HG03103 (cell line): ENCODE data around the gene SPATS2L.
A peak's percentile ranks its signal among the peaks of the same experiment; 100 is the strongest.

Experiments
- ATAC-seq: cut with Tn5 transposase; IDR thresholded peaks from one replicate; pipeline ENCODE4 v1.9.1; 2021; ENCODE audit warnings: low read depth; ENCODE audit not compliant: unreplicated experiment

Gene SPATS2L

DNA sequence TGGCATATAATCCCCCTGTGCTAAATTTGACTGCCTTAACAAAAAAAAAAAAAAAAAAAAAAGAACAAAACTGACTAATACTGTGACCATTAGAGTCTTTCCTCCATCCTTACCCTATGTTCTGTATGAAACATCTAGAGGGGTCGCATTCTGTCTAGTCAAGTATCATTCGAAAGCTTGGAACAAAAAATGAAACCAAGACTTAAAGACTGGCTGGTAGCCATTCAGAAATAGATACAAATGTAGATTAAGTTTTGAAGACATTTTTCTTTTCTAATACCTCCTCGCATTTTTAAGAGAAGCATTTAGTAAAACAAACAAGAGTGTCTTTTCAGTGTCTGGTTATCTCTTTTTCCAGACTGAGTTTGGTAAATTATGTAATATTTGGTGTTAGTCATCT, 66.7 kb downstream of the SPATS2L start:
- no peak for ATAC-seq

DNA sequence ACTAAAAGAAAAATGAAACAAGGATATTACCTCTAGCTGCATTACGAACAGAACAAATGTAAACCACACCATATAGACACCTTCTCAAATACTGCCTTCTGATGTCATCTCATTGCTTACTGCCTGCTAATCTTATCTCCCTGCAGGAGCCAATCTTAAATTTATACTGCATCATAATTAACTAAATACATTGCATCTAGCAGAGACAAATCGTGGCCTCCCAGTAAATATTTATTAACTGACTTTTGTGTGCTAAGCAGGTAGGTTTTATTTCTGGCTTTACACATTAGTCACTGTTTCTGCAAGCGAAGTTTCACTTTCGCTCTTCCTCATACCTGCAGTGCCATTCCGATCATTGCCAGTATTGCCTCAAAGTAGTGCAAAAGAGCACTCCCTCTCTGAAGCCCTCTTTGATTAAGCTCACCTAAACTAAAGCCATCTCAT, 67.5 kb downstream of the SPATS2L start:
- ATAC-seq, result peak; percentile 92

DNA sequence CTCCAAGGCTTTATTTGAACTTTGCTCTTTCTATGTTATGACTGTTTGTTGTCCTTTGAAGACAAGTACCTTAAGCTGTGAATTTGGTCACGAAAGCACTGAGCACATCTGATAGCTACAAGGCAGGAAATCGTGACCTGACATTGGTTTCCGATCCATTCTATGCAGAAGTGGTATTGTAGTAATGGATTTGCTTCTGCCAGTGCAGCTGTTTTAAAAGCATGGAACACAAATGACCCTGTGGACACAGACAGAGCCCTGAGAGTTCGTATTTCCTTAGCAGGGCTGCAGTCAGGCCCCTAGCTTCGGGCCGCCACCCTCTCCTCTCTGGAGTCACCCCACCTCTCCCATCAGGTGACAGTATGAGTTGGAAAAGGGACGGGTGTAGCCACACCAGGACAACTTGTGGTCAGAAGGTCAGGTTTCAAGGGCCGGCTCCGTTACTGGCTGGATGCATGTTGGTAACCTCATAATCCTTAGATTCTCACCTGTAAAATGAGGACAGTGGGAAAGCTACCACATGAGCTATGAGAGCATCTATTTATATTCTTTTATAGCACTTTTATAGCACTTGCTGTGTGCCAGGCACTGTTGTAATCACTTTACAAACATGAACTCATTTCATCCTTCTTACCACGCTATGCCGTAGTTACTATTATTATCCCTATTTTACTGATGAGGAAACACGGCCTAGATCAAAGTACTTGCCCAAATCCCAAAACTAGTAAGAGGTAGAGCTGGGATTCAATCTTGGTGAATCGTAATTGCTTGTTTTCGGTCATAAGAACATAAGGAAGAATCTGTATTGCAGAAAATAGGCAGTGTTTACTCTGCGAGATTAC, 70.2 kb downstream of the SPATS2L start:
- no peak for ATAC-seq

DNA sequence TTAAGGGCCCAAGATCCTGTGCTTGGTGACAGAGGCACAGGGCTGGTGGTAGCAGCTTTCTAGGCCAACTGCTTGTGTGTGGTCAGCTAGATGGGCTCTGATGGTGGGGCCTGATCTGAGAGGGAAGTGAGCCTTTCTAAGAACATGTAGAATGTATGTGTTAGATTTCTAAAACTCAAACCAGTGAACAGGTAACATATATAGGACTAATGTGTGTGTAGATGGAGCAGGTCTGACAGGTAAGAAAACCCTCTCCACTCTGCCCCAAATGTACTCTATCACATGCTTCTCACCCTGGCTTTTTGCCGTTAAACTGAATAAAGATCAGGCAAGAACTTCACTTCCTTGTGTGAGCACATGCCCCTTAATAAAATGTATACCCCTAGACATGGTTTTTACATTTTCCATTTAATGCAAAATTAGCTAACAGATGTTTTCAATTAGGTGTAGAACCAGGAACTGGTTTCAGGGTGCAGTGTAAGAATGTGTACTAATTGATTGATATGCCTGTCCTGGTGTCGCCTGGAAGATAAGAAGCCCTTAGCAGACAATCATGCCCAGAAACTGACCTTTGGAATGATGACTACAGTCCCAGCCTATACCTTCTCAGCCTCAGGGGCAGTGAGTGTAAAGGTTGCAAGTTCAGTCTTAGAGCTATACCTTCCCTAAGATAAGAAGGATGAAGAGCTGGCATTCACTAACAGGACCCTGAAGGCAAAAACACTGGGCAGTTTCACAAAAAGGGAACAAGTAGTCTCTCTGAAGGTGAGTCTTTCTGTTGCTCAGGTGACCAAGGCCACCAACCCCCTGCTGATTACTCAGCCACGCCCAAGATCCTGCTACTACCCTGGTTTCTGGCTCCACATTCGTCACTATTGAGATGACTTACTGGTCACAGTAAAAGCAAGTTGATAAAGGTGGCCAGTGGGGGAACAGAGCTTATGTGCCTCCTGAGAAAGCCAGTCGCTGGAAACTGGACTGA, 71.2 kb downstream of the SPATS2L start:
- no peak for ATAC-seq

DNA sequence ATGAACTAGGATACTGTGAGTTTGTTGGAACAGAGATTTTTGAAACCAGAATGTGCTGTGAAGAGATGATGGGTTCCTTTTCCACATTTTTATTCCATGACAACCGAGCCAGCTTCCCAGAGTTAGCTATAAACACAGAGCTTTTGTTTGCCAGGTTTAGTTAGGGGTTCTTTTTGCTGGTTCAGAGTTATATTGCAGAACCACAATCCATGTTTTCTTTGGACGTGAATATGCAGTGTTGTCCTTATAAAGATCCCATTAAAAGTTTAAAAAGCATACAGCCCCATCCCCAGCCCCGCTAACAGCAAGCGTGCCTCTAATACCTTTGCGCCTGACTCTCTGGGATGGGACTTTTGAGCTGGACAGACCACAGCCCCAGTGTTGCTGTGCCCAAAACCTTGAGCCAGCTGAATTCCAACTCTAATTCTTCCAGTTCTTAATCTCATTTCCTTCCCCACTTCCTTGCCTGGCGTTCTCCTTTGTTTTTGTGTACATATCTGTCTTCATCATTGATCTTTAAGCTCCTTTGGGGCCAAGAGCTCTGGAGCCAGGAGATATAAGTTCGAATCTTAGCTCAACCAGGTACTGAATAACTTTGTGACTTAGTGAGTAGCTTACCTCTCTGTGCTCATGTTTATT, 72.3 kb downstream of the SPATS2L start:
- ATAC-seq, result no peak

DNA sequence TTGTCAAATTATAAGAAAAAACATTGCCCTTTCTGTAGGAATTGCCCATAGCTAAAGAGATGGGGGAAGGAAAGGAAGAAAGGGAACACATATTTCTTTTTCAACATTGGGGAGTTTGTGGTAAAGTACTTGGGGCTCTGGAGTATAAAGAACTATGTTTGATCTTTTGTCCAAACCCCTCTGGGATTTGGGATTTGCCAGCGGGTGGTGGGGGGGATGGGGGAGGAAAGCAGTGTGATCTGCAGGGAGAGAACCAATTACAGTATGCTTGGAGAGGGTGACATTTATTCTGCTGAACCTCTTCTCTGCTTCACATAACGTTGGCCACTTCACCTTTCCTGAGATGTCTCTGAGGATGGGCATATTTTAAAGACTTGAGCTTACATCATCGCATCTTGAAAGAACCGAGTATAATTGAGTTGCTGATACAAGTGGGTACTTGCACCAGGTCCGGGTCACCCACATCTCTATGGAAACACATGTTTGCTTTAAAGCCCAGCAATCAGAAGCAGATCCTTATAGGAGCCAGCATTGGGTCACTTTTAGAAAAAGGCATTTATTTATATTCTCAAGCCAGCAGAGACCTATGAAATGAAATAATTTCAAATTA, 73.1 kb downstream of the SPATS2L start:
- ATAC-seq, result no peak

DNA sequence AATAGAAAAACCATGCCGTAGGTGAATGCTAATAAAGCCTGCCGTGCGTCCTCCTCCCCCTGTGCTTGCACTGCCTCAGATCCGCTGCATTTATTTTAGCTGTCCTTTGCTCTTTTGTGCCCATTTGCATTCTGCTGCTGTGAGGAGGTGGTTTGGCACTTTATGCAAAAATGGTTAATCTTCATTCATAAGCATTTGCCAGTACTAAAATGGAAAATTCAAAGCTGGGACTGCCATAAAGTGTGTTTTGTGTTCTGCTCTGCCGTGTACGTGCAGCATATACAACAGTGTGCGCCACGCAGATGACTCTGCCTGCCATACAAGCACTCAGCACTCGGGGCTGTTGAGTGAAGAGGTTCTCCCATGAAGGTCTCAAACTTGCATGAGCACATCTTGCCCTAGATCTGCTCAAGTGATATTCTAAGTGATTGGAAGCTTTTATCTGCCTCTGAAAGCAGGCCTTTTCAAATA, 73.6 kb downstream of the SPATS2L start:
- no peak for ATAC-seq

DNA sequence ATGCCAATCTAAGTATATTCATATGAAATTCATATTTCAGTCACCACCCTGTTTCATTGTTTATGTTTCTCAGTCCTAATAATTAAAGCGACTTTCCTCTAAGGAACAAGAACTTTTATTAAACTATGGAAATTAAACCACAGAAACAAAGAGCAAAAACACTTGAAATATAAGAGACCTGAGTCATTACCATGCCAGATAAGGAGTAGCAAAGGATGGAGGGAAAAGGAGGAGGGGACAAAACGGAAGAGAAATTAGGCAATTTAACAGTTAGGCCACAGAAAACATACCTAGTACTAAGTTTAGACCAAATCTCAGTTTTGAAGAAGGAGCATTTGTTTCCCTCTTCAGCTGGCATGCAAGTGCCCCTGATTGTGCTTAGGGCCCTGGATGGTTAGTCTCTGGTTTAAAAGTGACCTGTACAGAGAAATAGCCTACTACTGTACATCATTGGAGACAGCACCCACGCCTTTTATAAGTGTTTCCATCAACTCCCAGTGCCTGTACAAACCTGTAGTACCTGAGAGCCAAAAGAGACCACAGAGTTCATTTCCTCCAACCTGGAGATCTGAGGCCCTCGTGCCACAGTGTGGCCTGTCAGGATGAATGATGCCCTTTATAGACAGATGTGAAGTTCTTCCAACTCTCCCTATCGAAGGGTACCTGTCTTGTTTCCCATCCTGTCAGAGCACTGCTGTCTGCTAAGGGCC, 74.5 kb downstream of the SPATS2L start:
- ATAC-seq, result no peak

DNA sequence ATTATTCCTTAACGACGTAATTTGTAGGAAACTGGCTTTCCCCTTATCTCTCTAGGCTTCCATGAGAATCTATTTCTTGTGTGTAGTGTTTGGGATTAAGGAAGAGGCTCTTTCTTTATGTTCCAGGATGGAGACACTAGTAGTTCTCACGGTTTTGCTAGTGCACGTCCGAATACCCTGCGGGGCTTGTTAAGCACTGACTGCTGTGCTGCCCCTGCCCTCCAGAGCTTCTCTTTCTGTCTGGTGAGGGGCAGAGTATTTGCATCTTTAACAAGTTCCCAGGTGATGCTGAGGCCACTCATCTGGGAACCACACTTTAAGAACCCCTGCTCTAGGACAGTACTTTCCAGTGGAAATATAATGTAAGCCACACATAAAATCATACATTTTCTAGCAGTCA, 76.4 kb downstream of the SPATS2L start:
- ATAC-seq, result no peak

DNA sequence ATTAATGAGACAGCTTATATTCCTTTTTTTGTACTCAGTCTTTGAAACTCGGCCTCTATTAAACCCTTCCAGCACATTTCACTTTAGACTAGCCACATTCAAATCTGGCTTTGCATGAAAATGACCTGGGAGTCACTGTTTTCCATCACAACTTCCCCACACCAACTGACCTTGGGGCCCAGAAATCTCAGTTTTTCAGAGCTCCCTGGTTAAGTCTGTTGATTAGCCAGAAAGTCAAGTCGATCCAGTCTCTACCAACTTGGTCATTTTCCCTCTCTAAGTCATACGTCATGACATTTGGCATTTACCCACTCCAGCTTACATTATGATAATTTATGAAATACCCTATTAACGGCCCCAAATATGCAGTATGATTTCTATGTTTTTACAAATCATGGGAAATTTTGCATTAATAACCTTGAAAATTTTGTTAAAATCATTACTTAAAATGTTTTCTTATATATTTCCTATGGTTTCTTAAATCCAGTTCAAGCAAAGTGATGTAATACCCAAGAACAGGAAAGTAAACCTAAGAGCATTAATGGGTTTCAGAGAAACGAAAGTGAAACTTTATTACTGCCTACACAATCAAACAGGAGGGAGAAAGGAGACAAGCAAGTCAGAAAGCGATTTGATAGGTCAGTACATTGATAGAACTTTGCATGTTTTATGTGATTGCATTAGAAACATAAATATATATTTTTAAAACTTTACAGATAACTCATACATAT, 77.1 kb downstream of the SPATS2L start:
- ATAC-seq, result no peak

DNA sequence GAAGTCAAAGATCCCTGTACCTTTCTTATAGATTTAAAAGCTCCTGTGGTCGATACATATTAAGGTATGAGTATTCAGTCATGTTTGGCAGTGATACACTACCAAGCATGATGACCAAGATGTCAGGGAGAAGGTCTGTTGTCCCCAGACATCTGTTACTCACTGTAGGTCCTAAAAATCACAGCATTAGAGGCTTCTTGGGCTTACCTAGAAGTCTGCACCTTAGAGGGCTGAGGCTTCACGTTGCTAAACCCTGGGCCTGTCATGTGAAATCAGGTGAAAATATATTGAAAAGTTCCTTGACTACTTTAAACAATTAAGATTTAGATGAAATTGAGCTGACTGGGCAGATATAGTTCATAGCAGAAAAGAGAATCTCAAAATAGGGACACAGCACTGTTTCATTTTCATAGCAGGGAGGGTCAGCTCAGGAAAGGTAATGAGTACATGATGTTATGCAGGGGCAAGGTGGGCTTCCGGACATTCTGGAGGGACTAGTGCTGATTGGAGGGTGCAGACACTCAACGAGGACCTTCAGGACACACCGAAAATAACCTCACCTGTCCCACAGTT, 78.7 kb downstream of the SPATS2L start:
- ATAC-seq, result no peak

DNA sequence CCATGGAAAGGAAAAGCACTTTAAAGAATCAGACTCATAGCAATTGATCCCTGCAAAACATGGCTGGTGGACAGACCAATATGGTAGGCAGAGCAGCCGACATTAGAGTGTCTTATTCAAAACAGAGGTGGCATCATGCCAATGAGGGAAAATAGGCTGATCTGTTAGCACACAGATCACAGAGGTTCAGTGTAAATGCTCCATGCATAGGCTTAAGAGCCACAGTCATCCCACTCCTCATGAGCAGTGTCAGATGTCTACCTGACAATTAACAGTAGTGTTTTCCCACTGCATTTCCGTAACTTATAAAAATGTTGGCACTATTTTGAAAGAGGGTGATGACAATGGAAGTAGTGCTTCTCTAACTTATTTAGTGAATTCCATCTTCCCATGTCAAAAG, 86.7 kb downstream of the SPATS2L start:
- no peak for ATAC-seq

DNA sequence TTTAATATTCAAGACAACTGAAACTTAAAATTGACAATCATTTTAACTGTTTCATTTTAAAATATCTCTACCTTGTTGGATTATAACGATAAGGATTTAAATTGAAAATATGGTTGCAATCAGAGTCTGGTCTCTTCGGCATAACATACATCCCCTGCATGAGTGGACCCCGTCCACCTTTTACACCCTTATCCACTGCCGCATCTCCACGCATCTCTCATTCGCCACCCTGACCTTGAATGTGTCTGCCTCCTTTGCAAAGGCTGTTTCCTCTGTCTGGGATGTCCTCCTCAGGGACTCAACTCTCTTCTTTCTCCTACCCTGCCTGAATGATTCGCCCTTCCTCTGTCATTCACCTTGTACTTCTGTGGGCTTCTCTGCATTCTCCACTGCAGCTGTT, 87.6 kb downstream of the SPATS2L start:
- ATAC-seq, result no peak

DNA sequence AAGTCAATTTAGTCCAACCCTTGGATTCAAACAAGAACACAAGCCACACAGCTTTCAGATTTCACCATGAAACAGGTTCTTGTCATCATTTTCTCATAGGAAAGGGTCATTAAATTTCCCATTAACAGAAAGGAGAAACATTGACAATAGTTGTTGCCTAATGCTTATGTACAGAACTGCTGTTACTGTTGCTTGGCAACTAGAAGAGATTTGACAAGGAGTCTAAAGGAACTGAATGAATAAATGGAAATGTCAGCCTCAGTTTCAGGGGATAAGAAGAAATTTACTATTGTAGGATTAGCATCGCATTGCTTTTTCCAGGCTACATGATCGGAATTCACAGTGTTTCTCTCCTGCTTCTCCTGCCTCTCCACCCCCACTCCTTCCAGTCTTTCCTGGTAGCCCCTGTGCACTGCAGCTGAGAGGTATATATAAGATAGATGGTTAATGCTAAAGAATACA, 90.3 kb downstream of the SPATS2L start:
- no peak for ATAC-seq

DNA sequence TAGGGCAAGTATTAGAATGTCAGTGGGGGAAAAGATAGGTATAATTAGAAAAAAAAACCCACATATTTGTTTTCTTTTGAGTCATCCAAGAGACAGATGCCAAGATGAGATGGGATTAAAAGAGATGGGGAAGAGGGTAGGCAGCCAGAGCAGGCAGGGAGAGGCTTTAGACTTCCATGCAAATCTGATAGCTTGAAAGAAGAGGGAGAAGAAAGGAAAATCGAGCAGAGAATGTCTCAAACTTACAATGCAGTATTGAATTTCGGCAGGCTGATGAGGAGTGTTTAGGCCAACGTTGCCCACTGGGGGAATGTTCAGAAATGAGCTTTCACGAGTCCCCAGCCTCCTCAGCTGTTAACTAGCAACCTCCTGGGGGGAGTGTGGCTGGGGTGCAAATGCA, 91.3 kb downstream of the SPATS2L start:
- ATAC-seq, result no peak

DNA sequence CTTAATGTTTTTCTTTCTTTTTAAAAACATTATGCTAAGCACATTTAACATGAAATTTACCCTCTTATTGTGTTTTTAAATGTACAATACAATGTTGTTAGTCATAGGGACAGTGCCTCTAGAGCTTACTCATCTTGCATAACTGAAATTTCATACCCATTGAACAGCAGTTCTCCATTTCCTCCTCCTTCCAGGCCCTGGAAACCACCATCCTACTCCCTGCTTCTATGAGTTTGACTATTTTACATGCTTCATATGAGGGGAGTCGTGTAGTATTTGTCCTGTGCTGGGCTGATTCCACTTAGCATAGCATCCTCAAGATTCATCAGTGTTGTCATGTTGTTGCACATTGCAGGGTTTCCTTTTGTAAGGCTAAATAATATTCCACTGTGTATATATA, 92.6 kb downstream of the SPATS2L start:
- ATAC-seq, result no peak

DNA sequence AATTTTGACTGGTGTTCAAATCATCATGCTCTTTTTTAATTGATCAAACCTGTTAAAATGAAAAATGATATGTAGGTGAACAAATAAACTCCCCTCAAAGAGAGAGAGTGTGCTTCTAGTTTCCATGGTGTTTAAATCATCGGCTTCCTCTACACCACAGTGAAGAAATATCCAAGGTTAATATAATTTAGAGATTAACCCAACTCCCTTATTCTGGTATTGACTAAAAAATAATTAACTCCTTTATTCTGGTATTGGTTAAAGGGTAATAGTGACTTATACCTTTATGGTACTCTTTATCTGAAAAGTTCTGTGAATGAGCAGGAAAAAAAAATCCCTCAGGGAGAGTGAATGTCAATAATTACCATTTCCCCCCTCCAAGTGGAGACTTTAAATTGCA, 93.1 kb downstream of the SPATS2L start:
- ATAC-seq, result no peak

DNA sequence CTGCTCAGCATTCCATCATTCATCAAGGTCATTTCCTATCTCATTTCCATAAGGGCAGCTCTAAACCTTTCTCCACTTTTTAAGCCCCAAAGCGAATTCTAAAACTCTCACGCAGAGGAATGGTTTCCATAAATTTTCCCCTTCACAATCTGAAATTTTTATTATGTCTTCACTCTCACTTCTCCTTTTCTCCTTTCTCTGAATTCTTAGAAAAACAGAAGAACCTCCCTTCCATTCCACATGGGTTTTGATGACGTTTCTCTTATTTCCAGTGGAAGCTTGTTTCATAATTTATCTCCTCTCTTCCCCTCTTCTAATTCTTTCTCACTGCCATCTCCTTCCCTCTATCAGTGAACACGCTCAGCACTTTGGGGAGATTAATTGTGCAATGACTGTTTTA, 97.3 kb downstream of the SPATS2L start:
- ATAC-seq, result no peak

DNA sequence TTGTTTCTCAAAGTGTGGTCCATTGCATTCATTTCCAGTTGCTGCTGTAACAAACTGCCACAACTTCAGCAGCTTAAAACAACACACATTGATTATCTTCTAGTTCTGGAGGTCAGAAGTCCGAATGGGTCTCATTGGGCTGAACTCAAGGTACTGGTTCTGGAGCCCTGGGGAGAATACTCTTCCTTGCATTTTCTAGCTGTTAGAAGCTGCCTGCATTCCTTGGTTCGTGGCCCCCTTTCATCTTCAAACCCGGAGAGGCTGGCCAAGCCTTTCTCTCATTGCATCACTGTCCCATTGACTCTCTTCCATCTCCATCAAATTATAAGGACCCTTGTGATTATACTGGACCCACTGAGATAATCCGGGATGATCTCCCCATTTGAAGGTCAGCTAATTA, 98.1 kb downstream of the SPATS2L start:
- no peak for ATAC-seq
